ENCODE measurements around the gene EVL.
"Not testable (repeated sequence)": the region's sequence is repeated elsewhere in the genome, so short reads cannot be mapped to it uniquely, and the experiment has no call there.

Gene EVL

DNA sequence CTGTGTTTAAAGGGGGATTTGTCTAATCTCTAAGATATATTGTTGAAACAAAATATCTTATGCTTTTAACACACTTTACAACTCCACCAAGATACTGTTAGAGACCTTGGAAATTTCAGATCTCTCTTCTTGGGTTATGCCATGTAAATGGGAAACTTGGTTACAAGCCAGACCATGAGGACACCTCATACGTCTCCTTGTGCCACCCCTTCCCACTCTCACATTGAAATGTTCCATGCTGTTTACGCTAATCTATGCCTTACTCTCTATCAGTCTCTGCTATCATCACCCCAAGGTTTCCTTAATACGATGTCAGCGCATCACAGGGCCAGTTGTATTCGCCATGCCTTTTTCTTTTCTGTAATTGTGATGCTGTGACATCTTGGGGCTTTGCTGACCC is 107.6 kb downstream of the EVL start:
- DNase-seq (ENCODE audit: low read depth) = no peak

DNA sequence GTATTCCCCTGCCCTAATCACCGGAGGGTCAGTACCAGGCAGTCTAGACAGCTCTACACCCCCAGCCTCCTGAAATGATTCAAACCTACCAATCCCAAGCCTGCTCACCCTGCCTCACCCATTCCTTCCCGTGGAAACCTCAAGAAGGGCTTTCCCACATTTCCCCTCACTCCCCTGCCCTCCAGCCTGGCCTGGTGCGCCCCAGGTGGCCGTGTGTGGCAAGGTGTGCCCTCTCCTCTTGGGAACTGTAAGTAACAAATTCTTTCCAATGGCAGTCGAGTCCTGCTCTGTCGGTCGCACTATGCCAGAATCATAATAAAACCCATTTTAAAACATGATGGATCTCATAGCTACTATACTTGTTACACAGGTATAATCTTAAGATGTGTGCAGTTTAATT is 108.1 kb downstream of the EVL start:
- no peak for DNase-seq (ENCODE audit: low read depth)

DNA sequence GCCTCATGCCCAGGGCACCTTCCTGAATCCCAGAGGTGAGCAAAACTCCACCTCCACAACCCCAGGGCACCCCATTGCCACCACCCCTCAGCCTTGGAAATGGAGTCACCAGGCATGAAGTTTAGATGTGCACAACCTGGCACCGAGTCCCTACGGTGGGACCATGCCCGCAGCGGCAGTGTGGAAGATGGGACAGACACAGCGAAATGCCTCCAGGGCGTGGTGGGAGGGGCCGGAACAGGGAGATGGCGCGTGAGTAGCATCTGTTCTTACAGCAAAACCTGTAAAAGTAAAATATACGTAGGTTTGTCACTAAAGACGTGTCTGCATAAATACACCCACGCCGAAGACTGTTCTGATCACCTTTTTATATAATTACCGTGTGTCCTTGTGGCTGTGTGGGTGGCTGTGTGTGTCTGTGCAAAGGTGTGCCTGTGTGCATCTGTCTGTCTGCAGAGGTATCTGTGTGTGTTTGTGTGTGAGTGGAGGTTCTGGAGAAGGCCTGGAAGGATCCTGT is 111.6 kb downstream of the EVL start:
- DNase-seq (ENCODE audit: low read depth) = no peak

- no peak for DNase-seq (ENCODE audit: low read depth)
These were observed 113.5 kb downstream of the EVL start for GRCh38 chr14:100178691-100179090.

DNA sequence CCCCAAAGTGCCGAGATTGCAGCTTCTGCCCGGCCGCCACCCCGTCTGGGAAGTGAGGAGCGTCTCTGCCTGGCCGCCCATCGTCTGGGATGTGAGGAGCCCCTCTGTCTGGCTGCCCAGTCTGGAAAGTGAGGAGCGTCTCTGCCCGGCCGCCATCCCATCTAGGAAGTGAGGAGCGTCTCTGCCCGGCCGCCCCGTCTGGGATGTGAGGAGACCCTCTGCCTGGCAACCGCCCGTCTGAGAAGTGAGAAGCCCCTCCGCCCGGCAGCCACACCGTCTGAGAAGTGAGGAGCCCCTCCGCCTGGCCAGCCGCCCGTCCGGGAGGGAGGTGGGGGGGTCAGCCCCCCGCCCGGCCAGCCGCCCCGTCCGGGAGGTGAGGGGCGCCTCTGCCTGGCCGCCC is 115.4 kb downstream of the EVL start:
- not testable (repeated sequence) for DNase-seq (ENCODE audit: low read depth)

DNA sequence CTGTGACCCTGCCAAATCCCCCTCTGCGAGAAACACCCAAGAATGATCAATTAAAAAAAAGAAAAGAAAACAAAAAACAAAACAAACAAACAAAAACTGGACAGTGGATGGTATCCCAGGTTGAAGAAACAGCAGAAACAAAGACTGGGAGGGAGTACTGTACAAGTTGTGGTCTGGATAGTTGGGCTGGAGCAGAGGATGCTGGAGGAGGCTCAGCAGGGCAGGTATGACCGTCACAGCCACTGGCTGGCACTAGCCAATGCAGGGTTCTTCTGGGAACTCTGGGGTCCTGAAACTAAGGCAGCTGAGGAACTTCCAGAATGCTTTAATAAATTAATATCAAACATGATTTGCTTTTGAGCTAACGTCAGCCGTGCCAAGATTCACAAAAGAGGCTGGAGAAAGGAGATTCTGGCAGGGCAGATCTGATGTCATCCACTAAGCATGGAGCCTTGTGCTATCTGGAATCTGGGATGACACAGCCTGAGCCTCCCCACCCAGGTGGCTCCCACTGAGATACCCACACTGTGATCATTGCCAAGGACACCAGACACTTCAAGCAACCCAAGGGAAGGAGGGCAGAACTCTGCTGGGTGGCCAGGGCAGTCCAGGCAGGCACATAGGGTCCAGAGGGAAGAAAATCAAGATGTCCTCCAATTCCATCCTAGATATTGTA is 116.8 kb downstream of the EVL start:
- DNase-seq (ENCODE audit: low read depth) = not testable (repeated sequence)

DNA sequence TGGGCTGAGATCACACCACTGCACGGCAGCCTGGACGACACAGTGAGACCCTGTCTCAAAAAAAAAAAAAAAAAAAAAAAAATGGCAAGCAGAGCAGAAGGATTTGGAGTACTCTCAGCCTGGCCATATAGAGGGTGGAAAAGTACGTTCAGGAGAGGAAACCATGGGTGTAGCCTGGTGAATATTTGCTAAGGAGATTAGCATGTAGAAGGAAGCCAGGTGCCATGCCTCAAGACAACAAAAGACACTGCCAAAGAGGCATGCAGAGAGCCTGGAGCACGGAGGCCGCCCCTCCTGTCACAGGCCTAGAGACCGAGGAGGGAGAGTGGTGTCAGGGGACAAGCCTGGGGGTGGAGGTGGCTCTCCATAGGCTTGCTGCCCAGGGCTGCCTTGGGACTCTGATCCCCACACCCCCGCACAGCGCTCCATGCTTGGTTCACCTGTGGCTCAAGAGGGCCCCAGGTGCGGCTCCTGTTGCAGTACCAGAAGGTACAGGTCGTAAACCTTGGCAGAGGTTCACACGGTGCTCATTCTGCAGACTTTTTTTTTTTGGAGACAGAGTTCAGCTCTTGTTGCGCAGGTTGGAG is 122.1 kb downstream of the EVL start:
- no peak for DNase-seq (ENCODE audit: low read depth)

GRCh38 chr14:100188392-100189030 is 123.3 kb downstream of the EVL start:
- DNase-seq (ENCODE audit: low read depth) = no peak

DNA sequence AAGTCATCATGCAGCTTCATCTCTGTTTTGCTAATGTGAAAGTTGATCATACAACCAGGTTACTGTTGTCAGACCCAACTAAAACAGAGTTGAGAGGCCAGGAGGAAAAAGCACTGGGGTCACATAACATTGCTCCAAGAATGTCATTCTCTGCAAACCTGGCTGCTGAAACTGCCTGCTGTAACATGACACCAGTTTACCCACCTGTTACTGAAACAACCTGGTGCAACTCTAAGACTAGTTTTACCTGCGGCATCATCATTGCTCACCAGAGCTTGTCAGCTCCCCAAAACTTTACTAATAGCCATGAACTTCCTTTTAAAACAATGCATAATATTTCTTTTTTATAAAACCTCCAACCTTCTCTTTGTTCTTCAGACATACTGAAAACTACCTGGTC is 124.9 kb downstream of the EVL start:
- DNase-seq (ENCODE audit: low read depth) = no peak

GRCh38 chr14:100191584-100192249 is 126.5 kb downstream of the EVL start:
- no peak for DNase-seq (ENCODE audit: low read depth)

GRCh38 chr14:100192250-100192671 is 127.0 kb downstream of the EVL start:
- DNase-seq (ENCODE audit: low read depth) = no peak

GRCh38 chr14:100192672-100193416 is 127.6 kb downstream of the EVL start:
- peak; percentile 99 for DNase-seq (ENCODE audit: low read depth)

Measured in stimulated activated CD8-positive, alpha-beta memory T cell treated with anti-CD3 and anti-CD28 coated beads, Interleukin-12 subunit alpha, Interleukin-12 subunit beta, amount 100 ng/mL, for 4 hours (primary cell).